K562 (cell line): Measurements from ENCODE around the gene IFI27L1. TPM values are rescaled to one million over a fixed set of nuclear protein-coding genes. Genes with fewer than 3 reads are reported as not detected.

Source experiments
- CREB3L1 ChIP-seq: fragments of 450-650 bp; IDR thresholded peaks from 2 replicates; pipeline ENCODE4 v1.6.1; 2014; ENCODE audit warnings: low read depth, mild to moderate bottlenecking, moderate library complexity, borderline replicate concordance
- ETV1 ChIP-seq: fragments of 450-650 bp; conservative IDR thresholded peaks from 2 replicates; pipeline ENCODE4 v1.6.1; 2016; ENCODE audit warnings: missing genetic modification characterization, control low read depth, low read depth, missing compliant biosample characterization
- FOXA1 ChIP-seq: fragments of 450-650 bp; IDR thresholded peaks from 2 replicates; pipeline ENCODE4 v1.6.1; 2016; ENCODE audit warnings: mild to moderate bottlenecking, borderline replicate concordance
- FOXK2 ChIP-seq, 2 experiments: fragments of 450-650 bp; IDR thresholded peaks in 1 of 2; conservative IDR thresholded peaks in 1 of 2; 2 replicates each; pipeline ENCODE4 v1.6.1; 2016; ENCODE audit warnings: low read depth in 2 of 2, mild to moderate bottlenecking in 1 of 2
- GABPA ChIP-seq: fragments of 200-800 bp; sonication (Bioruptor generic); conservative IDR thresholded peaks from 2 replicates; pipeline ENCODE4 v1.6.1; 2016; ENCODE audit warnings: low read depth, missing genetic modification characterization, missing compliant biosample characterization
- GATAD2A ChIP-seq: fragments of 450-650 bp; IDR thresholded peaks from 2 replicates; pipeline ENCODE4 v1.6.1; 2017
- HDAC1 ChIP-seq, 2 experiments: fragments of 450-650 bp; IDR thresholded peaks; 2 replicates each; pipeline ENCODE4 v1.6.1; 2016 to 2017; ENCODE audit warnings: inconsistent platforms in 1 of 2, mild to moderate bottlenecking in 1 of 2, moderate library complexity in 1 of 2
- HDAC3 ChIP-seq: fragments of 450-650 bp; IDR thresholded peaks from 2 replicates; pipeline ENCODE4 v1.6.1; 2018; ENCODE audit warnings: borderline replicate concordance, mild to moderate bottlenecking, moderate library complexity; ENCODE audit not compliant: partially characterized antibody
- HOXB6 ChIP-seq: fragments of 250-450 bp; sonication (Bioruptor Pico); IDR thresholded peaks from 2 replicates; pipeline ENCODE4 v1.5.1; 2022; ENCODE audit warnings: mild to moderate bottlenecking, borderline replicate concordance
- KDM4B ChIP-seq, 2 experiments: fragments of 450-650 bp in 1 of 2; sonication (generic) in 1 of 2; IDR thresholded peaks; 2 replicates each; pipeline ENCODE4 v1.6.1; 2016 to 2017; ENCODE audit warnings: borderline replicate concordance in 2 of 2, antibody characterized with exemption in 1 of 2, low read depth in 1 of 2, mild to moderate bottlenecking in 1 of 2
- NBN ChIP-seq: fragments of 450-650 bp; IDR thresholded peaks from 2 replicates; pipeline ENCODE4 v1.6.1; 2016; ENCODE audit warnings: low read depth, mild to moderate bottlenecking
- NUFIP1 ChIP-seq: fragments of 450-650 bp; IDR thresholded peaks from 2 replicates; pipeline ENCODE4 v1.6.1; 2018; ENCODE audit not compliant: partially characterized antibody
- PHF8 ChIP-seq: fragments of 200-600 bp; sonication (generic); IDR thresholded peaks from 2 replicates; pipeline ENCODE4 v1.6.1; 2012; ENCODE audit warnings: mixed run types, mild to moderate bottlenecking, inconsistent platforms, low read length, moderate library complexity, borderline replicate concordance
- PURB ChIP-seq: sonication (generic); formaldehyde crosslinking; IDR thresholded peaks from 2 replicates; pipeline ENCODE4 v1.9.0; 2021; ENCODE audit warnings: low read depth, mild to moderate bottlenecking, missing genetic modification reagents
- RUNX1 ChIP-seq: sonication (generic); IDR thresholded peaks from 2 replicates; pipeline ENCODE4 v1.6.1; 2016; ENCODE audit warnings: antibody characterized with exemption, low read depth
- SP2 ChIP-seq: IDR thresholded peaks from 2 replicates; pipeline ENCODE4 v1.6.1; 2011; ENCODE audit warnings: mild to moderate bottlenecking, low read depth, low read length, moderate library complexity; ENCODE audit not compliant: poor library complexity, severe bottlenecking; ENCODE audit errors: extremely low read depth
- TAF7 ChIP-seq: fragments of 450-650 bp; IDR thresholded peaks from 2 replicates; pipeline ENCODE4 v1.6.1; 2016; ENCODE audit warnings: missing genetic modification characterization, missing compliant biosample characterization
- U2AF2 ChIP-seq: fragments of 200-400 bp; formaldehyde crosslinking; optimal IDR thresholded peaks from 2 replicates; pipeline ENCODE3; 2017; ENCODE audit warnings: low read depth, mild to moderate bottlenecking, low read length
- ZNF175 ChIP-seq: fragments of 200-800 bp; sonication (Bioruptor generic); IDR thresholded peaks from 2 replicates; pipeline ENCODE4 v1.6.1; 2016; ENCODE audit warnings: low read depth, mild to moderate bottlenecking, missing genetic modification characterization, missing compliant biosample characterization
- polyA plus RNA-seq, 8 experiments: library from polyadenylated mRNA; depleted of rRNA in 4 of 8; stranded (reverse) in 5 of 8; unstranded in 3 of 8; fragments of >200 nt; fragmentation: Nextera tagmentation in 2 of 8; fragmentation: Illumina TruSeq in 1 of 8; extraction: Ambion mirVana in 2 of 8; extraction: Trizol in 1 of 8; gene quantifications; 2 replicates each; pipeline versions ENCODE4 v1.2.1 to v1.2.3, GENCODE V29; 2011 to 2014; ENCODE audit warnings: inconsistent platforms in 1 of 8, missing spikeins in 1 of 8
- total RNA-seq, 7 experiments: library from RNA; depleted of rRNA in 6 of 7; stranded (reverse); fragments of >200 nt in 6 of 7; fragmentation: Illumina TruSeq in 2 of 7; extraction: Trizol in 2 of 7; gene quantifications; 2 replicates each; pipeline versions ENCODE4 v1.2.1 to v1.2.3, GENCODE V29; 2011 to 2021; ENCODE audit warnings: low replicate concordance in 1 of 7

The IFI27L1 gene
- total and polyA plus RNA-seq, 9 of the 15 experiments (the other 6 are each of a cell fraction or from before 2014, with no cell fraction given): 14.5 to 28.0 (median 23.8) TPM

- TF ChIP-seq NUFIP1 (no peak), RUNX1 (no peak), GABPA (tag) (peak; percentile 57), FOXA1 (no peak), CREB3L1 (no peak; the same call in 1 of the 2 replicates), ETV1 (0 out of 2 replicates have a peak, but pooled peaks have one; percentile 20), TAF7 (tag) (no peak), NBN (no peak), U2AF2 (no peak), HOXB6 (no peak), HDAC1 (IDR thresholded peaks at IDR 0.05) (no peak), PHF8 (no peak; the same call in 1 of the 2 replicates), ZNF175 (CRISPR knock-in tag) (no peak), SP2 (no peak), HDAC3 (no peak), KDM4B (IDR thresholded peaks at IDR 0.05; ENCODE audit: borderline replicate concordance in 2 of 2, low read depth in 1 of 2) (no peak), FOXK2 (conservative IDR thresholded peaks at IDR 0.05 in 1 of 2, IDR thresholded peaks at IDR 0.05 in 1 of 2; ENCODE audit: low read depth in 2 of 2) (no peak), PURB (no peak), GATAD2A (no peak)
These were observed 293 bp downstream of the IFI27L1 start (continued) for GRCh38 chr14:94081386-94081820.
